Measurements from ENCODE around the gene SLC38A5.

GRCh38 chrX:48474127-48474526 lies 4.1 kb upstream of the SLC38A5 start:
- TF ChIP-seq EZH2 (IDR thresholded peaks at IDR 0.05), result no peak
- TF ChIP-seq POLR2AphosphoS5 (IDR thresholded peaks at IDR 0.05; ENCODE audit: borderline replicate concordance, low read depth, low read length), result no peak
- no peak for TF ChIP-seq FOXP2 (optimal IDR thresholded peaks at IDR 0.05; ENCODE audit: control extremely low read depth, extremely low read length, insufficient read depth)

Data from SK-N-MC (cell line).